ENCODE results near the gene TBK1. TPM values are rescaled to one million over a fixed set of nuclear protein-coding genes. Genes with fewer than 3 reads are reported as not detected.

The TBK1 gene
- total RNA-seq, 1 donor from 2014 or later = 29.0 TPM

- Histone ChIP-seq H3K36me3 (no peaks in the 10 kb centered on the region), H3K4me1 (peaks cover 8% of the 10 kb centered on the region), H3K27me3 (no peaks in the 10 kb centered on the region), H3K27ac (no peak overlapping the region), H3K4me3 (no peak overlapping the region), H3K9me3 (no peaks in the 10 kb centered on the region)
- intact Hi-C loops (cut with DNase I) = loop anchor here (2.0 kb wide), 1 partner anchor 148 kb away; no protein-coding TSS in a partner anchor
- DNase-seq (ENCODE audit: extremely low spot score in 2 of 2) = no peak
- TF ChIP-seq POLR2A (IDR thresholded peaks at IDR 0.05) (no peak), POLR2AphosphoS5 (IDR thresholded peaks at IDR 0.05; ENCODE audit: insufficient read depth in 1 of 2, low read depth in 1 of 2) (no peak), CTCF (IDR thresholded peaks at IDR 0.05) (no peak)
Observed at GRCh38 chr12:64549108-64549507, 97.2 kb downstream of the TBK1 start.

- H3K27ac ChIP-seq = no peak overlapping the region
- DNase-seq (ENCODE audit: extremely low spot score in 2 of 2) = no peak
- no peak for TF ChIP-seq POLR2AphosphoS5 (IDR thresholded peaks at IDR 0.05; ENCODE audit: insufficient read depth in 1 of 2, low read depth in 1 of 2)
- TF ChIP-seq CTCF (IDR thresholded peaks at IDR 0.05) = no peak
- no peak for TF ChIP-seq POLR2A (IDR thresholded peaks at IDR 0.05)
- intact Hi-C loops (cut with DNase I) = loop anchor here (10.0 kb wide), 1 partner anchor 54 kb away; no protein-coding TSS in a partner anchor
- H3K4me3 ChIP-seq = no peak overlapping the region
- H3K27me3 ChIP-seq = no peaks in the 10 kb centered on the region
- H3K4me1 ChIP-seq = peaks cover 8% of the 10 kb centered on the region
- H3K9me3 ChIP-seq = no peaks in the 10 kb centered on the region
- no peaks in the 10 kb centered on the region for H3K36me3 ChIP-seq
Observed at GRCh38 chr12:64550755-64551154, 98.8 kb downstream of the TBK1 start.

DNA sequence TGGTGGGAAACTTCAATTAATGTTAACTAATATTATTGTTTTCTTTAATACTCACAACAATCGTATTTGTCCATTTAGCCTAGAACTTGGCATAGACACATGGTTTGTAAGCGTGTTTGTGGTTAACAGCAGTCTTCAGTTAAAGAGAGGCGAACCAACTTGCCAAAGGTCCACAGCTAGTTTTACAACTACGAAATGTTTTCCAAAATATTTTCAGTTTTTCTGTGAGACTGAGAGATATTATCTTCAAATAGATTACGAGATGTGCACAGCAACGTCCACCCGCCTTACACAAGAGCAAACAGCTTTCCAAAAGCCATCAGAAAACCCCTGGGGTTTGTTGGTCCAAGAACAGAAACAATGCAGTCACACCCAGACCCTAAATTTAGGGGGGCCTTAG is 99.8 kb downstream of the TBK1 start:
- Histone ChIP-seq H3K9me3 (no peaks in the 10 kb centered on the region), H3K27ac (peak overlapping the region; percentile 21), H3K4me1 (peaks cover 8% of the 10 kb centered on the region), H3K4me3 (no peak overlapping the region), H3K27me3 (no peaks in the 10 kb centered on the region), H3K36me3 (no peaks in the 10 kb centered on the region)
- intact Hi-C loops (cut with DNase I) = loop anchor here (10.0 kb wide), 1 partner anchor 53 kb away; no protein-coding TSS in a partner anchor
- no peak for DNase-seq (ENCODE audit: extremely low spot score in 2 of 2)
- TF ChIP-seq CTCF (IDR thresholded peaks at IDR 0.05) = no peak
- no peak for TF ChIP-seq POLR2A (IDR thresholded peaks at IDR 0.05)
- TF ChIP-seq POLR2AphosphoS5 (IDR thresholded peaks at IDR 0.05; ENCODE audit: insufficient read depth in 1 of 2, low read depth in 1 of 2) = no peak

Other genes with a start within 250 kb of the TBK1 start
- gene KICS2, start 229.8 kb upstream of the TBK1 start, total RNA-seq = 9.6 TPM
- gene C12orf56, start 61.4 kb upstream of the TBK1 start, total RNA-seq = 7.4 TPM
- gene XPOT, start 47.7 kb upstream of the TBK1 start, total RNA-seq = 46.2 TPM
- gene RASSF3, start 158.4 kb downstream of the TBK1 start, total RNA-seq = 29.5 TPM